ENCODE measurements around the gene CAMTA1.

Gene CAMTA1

GRCh38 chr1:6880951-6881690 lies 95.9 kb downstream of the CAMTA1 start:
- DNase-seq = no peak

- no peak for DNase-seq
These were observed 97.2 kb downstream of the CAMTA1 start for GRCh38 chr1:6882414-6882813.

GRCh38 chr1:6884652-6885153 lies 99.4 kb downstream of the CAMTA1 start:
- no peak for DNase-seq

- no peak for DNase-seq
These were observed 100.2 kb downstream of the CAMTA1 start for GRCh38 chr1:6885426-6885825.

- no peak for DNase-seq
These were observed 101.3 kb downstream of the CAMTA1 start for GRCh38 chr1:6886523-6886922.

DNA sequence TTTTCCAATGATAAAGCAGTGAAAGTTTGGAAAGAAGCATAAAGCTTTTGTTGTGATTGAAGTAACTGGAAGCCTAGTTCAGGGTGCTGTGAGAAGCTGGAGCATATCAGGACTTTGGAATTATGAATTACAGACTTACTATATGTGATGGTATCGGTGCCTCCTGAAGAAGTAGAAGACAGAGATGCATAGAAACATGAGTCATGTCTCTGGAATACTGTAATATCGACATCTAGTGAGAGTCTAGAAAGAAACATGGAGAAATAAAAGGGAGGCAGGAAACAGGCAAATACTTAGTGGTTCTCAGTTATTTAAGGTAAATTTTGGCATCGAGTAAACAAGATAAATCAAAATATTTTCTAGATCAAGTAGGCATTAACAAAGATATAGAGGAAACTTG lies 103.0 kb downstream of the CAMTA1 start:
- no peak for DNase-seq

- DNase-seq = no peak
These were observed 103.6 kb downstream of the CAMTA1 start for GRCh38 chr1:6888870-6889269.

DNA sequence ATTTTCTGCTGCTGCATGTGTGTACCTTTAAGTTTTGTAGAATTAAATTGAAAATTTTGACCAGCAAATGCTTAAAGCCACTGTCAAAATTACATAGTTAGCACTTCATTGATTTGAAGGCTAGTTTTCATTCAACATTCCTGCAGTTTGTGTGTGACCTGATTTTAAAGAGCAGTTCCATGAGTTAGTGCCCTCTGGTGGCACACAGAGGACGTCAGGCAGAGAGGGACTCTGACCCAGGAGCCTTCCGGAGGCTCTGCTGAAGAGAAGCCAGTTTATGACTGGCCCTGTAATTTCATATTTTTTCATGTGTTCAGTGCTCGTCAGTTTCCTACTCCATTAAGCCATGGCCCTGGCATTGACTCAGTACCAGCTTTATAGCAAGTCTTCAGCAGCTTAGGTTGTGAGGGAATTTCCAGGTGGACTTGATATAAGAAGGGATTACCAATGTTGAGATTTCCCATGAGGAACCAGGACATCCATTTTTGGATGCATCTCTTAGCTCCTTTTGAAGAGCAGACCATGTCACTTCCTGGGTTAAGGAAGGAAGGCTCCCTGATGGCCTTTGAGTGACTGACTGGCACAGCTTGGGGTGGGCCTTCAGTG lies 104.7 kb downstream of the CAMTA1 start:
- peak; percentile 34 for DNase-seq

DNA sequence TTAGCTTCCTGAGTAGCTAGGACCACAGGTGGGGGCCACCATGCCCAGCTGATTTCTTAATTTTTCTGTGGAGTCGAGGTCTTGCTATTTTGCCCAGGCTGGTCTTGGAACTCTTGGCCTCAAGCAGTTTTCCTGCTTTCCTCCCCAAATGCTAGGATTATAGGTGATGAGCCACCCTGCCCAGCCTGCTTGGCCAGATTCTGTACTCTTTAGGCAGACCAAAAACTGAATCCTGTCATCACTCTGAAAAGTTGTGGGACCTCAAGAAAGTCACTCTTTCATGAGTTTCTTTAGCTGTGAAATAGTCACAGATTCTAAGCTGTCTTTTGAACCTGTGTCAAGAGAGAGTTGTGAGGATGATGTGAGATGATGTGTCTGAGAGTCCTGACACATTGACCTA lies 105.4 kb downstream of the CAMTA1 start:
- DNase-seq = no peak

DNA sequence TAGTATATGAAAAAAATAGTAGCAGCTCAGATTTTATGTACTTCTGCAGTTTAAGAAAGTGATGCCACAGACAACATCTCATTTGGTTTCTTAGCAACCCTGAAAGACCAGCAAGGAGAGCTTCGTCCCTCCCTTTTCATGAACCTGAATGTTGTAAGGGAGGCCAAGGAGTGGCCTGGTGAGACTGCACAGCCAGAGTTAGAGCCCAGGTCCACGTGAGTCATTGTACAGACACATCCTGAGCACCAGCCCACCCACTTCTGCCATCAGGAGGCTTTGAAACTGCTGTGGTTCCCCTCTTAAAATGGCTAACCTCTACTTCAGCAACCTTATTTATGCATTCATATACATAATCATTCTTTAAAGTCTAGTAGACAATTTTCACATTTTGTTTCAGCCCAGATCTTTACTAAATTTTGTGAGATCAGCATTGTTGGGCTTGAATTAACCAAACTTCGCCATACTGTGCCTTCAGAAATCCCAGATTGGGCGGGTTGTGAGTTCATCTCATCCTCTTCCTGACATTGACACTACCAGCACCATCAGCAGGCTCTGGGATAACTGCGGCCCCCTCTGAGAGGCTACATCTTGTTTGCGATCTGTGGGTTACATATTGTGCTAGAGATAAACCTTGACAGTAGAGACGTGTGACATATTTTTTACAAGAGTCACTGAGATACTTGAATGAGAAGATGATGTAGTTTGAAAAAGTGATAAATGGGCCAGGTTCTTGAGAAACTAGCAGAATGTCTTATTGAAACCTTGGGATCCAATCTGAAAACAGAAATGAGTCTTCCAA lies 106.7 kb downstream of the CAMTA1 start:
- DNase-seq = no peak

DNA sequence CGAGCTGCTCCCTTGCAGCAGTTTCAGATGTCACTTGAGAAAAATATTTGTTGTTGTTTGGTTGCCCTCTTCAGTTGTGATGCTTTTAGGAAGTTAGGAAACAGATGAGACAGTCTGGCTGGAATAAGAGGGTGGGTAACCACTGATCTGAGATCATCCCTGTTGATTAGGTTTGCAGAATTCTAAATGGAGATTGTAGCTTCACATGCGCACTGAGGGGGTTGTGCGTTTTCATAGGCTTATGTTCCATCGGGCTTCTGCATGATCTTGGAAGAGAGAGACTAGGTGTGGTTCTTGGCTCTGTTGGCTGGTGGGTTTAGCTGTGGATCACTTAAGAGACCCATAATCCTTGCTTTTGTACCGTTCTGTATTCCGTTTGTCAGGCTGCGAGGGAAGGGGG lies 108.1 kb downstream of the CAMTA1 start:
- no peak for DNase-seq

DNA sequence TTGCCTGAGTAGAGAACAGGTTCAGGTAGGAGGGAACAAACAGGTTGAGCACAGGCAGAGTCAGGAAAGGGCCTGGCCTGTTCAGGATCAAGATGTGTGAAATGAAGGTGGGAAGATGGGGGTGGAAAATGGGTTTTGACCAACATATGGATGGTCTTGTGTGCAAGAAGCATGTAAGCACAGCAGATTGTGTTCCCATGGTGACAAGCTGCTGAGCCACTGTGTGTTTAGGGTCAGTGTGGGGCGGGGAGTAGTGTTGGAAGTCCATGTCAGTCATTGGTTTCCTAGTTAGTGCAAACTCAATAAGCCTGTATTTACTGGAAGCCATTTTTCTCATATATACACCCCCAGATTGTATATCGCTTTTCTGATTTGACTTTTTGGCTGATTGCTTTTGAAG lies 111.9 kb downstream of the CAMTA1 start:
- no peak for DNase-seq

DNA sequence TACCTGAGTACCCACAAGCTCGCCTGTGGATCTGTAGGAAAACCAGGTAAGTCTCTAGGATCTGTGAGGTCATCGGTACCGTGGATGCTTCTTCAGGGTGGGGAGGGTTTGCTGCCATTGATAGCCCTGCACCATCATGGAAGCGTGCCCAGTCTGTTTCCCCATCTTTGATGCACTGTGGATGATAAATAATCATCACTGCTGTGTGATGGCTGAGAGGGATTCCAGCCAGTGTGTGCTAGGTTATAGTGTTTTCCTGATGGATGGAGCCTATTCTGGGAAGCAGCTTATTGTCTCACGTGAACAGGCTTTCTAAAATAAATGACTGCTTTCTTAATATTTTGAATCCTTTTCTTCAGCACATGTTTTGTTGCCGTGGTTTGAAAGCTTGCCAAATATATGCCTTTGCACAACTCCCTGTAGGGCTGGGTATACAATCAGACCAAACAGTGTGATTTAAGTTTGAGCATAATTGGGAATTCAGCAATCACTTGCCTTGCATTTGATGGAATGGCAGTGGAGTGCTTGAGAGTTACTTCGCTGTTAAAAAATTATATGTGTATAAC lies 113.8 kb downstream of the CAMTA1 start:
- DNase-seq = no peak

- DNase-seq = no peak
These were observed 114.4 kb downstream of the CAMTA1 start for GRCh38 chr1:6899621-6900020.

DNA sequence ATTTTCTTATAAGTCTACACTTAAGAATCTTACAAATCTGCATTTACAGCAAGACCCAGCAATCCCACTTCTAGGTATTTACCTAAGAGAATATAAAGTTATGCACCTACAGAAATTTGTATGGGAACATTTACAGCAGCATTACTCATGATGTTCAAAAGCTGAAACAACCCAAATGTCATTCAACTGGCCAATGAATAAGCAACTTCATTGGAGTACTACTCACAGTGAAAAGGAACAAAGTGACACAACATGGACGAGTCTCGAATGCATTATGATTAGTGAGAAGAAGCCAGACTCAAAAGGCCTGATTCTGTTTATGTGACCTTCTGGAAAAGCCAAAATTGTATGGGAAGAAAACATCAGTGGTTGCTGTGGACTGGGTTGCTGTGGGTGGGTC lies 116.9 kb downstream of the CAMTA1 start:
- no peak for DNase-seq

DNA sequence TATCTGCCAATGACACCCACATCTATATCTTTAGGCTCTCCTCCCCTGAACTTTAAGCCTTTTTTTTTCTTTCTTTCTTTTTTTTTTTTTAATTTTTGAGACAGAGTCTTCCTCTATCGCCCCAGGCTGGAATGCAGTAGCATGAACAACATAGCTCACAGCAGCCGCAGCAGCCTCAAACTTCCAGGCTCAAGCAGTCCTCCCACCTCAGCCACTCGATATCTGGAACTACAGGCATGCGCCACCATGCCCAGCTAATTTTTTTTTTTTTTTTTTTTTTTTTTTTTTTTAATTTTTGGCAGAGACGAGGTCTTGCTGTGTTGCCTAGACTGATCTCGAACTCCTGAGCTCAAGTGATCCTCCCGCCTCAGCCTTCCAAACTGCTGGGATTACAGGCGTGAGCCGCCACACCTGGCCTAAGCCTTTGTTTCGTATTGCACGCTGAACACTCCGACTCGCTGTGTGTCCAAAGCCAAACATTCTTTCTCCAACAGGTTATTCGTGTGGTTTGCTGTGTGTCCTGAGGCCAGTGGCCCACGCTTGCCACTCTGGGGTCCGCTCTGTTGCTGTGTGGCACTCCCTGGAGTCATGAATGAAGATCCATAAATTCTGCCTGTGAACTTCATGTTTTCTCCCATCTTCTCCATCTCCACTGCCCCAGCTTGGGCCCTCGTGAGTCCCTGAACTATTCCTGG lies 119.4 kb downstream of the CAMTA1 start:
- DNase-seq = no peak

GRCh38 chr1:6905331-6905730 lies 120.1 kb downstream of the CAMTA1 start:
- DNase-seq = no peak

- DNase-seq = no peak
These were observed 120.5 kb downstream of the CAMTA1 start for GRCh38 chr1:6905790-6906189.

DNA sequence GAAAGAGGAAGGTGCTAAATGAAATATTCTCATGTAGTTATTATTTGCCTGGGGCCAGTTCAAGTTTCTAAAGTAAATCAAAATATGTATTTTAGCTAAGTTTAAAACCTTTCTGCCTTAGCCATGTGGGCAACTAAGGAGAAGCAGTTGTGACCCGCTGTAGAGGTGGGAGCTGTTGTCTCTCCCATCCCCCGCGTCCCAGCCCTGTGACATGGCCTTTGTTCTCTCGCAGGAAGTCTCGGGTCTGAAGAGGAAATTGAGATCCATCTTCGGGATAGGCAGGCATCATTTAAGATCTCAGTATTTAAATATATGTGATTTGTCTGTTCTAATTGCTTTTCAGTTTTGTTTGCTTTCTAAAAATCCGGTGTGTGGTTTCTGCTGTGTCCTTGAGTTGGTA lies 121.5 kb downstream of the CAMTA1 start:
- DNase-seq = no peak

DNA sequence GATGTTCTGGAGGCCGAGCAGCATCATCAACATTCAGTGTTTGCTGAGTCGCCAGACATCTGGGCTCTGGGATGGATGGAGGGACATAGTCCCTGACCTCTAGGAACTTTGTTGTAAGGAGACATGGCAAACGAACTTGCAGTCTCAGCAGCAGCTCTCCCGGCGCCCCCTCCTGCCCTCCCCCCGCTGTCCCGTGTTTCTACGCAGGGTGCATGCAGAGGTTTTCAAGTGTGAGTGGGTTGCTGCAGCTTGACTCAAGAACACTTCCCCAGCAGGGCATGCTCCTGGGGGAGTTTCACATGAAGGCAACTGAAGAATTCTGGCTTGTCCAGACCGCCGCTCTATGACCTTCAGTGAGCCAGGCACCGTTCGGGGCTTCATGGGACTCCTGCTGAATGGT lies 121.9 kb downstream of the CAMTA1 start:
- no peak for DNase-seq

- DNase-seq = no peak
These were observed 122.6 kb downstream of the CAMTA1 start for GRCh38 chr1:6907676-6908434.

GRCh38 chr1:6909401-6909800 lies 124.1 kb downstream of the CAMTA1 start:
- no peak for DNase-seq

All from NCI-H1105 (cell line).